Subcutaneous adipose tissue (tissue), 4 donors: ENCODE results near the gene EXOSC1. TPM values are rescaled to one million over a fixed set of nuclear protein-coding genes. Genes with fewer than 3 reads are reported as not detected.

Experiments used
- small RNA-seq: library from RNA; depleted of rRNA; stranded (forward); fragments of <200 nt; gene quantifications from one replicate; pipeline ENCODE3, GENCODE V24; 2016
- total RNA-seq, 4 donors: library from RNA; depleted of rRNA; stranded (reverse); fragments of >200 nt; gene quantifications; one replicate each; pipeline ENCODE4 v1.1.0, GENCODE V29; 2016
- TF ChIP-seq, protein P1 (sequence below): fragments of 450-650 bp; IDR thresholded peaks from one replicate; pipeline ENCODE4 v1.5.1; 2016; ENCODE audit warnings: low read depth, mild to moderate bottlenecking, control low read depth, antibody characterized with exemption, moderate library complexity

Gene EXOSC1
- total RNA-seq, 4 donors from 2014 or later: 20.5 to 25.8 (median 22.9) TPM

DNA sequence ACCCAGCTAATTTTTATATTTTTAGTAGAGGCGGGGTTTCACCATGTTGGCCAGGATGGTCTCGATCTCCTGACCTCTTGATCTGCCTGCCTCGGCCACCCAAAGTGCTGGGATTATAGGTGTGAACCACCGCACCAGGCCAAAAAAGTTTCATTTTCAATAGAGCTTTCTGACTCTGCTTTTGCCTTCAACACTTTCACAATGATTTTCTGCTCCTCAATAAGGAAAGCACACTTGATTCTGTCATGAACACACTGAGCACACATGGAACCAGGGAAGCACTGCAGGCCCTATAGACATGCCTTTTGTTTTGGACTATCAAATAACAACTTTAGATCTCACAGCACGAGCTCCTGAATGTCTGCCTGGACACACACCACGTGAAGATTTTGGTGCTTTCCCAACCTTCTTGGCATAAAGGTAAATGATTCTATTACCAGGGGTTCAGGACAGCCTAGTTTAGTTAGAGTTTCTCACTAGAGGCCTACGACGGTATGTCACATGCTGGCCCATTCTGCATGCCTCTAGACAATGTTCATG, 52.7 kb downstream of the EXOSC1 start:
- TF ChIP-seq, protein P1, sequence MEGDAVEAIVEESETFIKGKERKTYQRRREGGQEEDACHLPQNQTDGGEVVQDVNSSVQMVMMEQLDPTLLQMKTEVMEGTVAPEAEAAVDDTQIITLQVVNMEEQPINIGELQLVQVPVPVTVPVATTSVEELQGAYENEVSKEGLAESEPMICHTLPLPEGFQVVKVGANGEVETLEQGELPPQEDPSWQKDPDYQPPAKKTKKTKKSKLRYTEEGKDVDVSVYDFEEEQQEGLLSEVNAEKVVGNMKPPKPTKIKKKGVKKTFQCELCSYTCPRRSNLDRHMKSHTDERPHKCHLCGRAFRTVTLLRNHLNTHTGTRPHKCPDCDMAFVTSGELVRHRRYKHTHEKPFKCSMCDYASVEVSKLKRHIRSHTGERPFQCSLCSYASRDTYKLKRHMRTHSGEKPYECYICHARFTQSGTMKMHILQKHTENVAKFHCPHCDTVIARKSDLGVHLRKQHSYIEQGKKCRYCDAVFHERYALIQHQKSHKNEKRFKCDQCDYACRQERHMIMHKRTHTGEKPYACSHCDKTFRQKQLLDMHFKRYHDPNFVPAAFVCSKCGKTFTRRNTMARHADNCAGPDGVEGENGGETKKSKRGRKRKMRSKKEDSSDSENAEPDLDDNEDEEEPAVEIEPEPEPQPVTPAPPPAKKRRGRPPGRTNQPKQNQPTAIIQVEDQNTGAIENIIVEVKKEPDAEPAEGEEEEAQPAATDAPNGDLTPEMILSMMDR: no peak

- TF ChIP-seq, protein P1: no peak
Observed at GRCh38 chr10:97390091-97390490, 55.7 kb downstream of the EXOSC1 start.

DNA sequence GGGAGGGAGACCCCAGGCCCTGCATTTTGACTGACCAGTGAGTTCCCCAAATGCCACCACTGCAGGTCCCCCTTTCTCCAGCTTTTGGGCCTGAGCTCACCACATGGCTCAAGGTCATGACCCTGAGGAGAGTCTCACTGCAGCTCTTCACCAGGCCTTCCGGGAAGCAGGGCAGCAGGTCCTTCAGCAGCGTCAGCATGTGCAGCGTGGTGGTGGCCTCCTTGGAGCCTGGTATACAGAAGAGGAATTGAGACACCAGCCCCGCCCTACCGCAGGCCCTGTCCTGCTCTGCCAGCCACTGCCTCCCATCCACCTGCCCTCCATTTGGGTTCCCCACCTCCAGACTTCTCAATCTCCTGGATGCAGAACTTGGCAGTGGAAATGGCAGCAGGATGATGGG, 57.7 kb downstream of the EXOSC1 start:
- TF ChIP-seq, protein P1: no peak

Small RNA genes within 50 kb of the gene (small RNA-seq; reads per million reads assigned to genes)
- 0.49 reads per million for gene RF00019

Other genes with a start within 250 kb of the EXOSC1 start
- 10 to 100 TPM in 1 of 4 donors, 1 to 10 TPM in 3; 5.7 to 10.4 (median 9.2) TPM for gene ARHGAP19, start 153.4 kb downstream of the EXOSC1 start, total RNA-seq
- gene FRAT1, start 126.7 kb downstream of the EXOSC1 start, total RNA-seq: 10 to 100 TPM in 1 of 4 donors, 1 to 10 TPM in 3; 3.8 to 10.9 (median 6.6) TPM
- 10 to 100 TPM in 1 of 4 donors, 1 to 10 TPM in 3; 4.4 to 10.2 (median 9.4) TPM for gene FRAT2, start 111.3 kb downstream of the EXOSC1 start, total RNA-seq
- 10 to 100 TPM in 3 of 4 donors, 1 to 10 TPM in 1; 9.5 to 14.9 (median 14.3) TPM for gene RRP12, start 44.7 kb downstream of the EXOSC1 start, total RNA-seq
- 100 to 1,000 TPM; 143 to 155 (median 148) TPM for gene PGAM1, start 19.8 kb downstream of the EXOSC1 start, total RNA-seq
- 10 to 100 TPM; 18.1 to 22.0 (median 19.7) TPM for gene ZDHHC16, start 169 bp upstream of the EXOSC1 start, total RNA-seq
- 10 to 100 TPM; 57.6 to 87.8 (median 76.8) TPM for gene MMS19, start 52.4 kb upstream of the EXOSC1 start, total RNA-seq
- gene UBTD1, start 52.9 kb upstream of the EXOSC1 start, total RNA-seq: 10 to 100 TPM in 2 of 4 donors, 1 to 10 TPM in 2; 3.9 to 23.4 (median 12.4) TPM
- gene ANKRD2, start 126.8 kb upstream of the EXOSC1 start, total RNA-seq: not detected
- 10 to 100 TPM in 1 of 4 donors, 1 to 10 TPM in 3; 4.8 to 14.1 (median 7.2) TPM for gene HOGA1, start 138.4 kb upstream of the EXOSC1 start, total RNA-seq
- gene C10orf62, start 143.7 kb upstream of the EXOSC1 start, total RNA-seq: under 1 TPM in 2 of 4 donors, not detected in 2; 0.44 to 0.94 TPM
- gene MORN4, start 187.5 kb upstream of the EXOSC1 start, total RNA-seq: 1 to 10 TPM; 1.1 to 5.6 (median 3.7) TPM
- gene PI4K2A, start 194.7 kb upstream of the EXOSC1 start, total RNA-seq: 10 to 100 TPM; 14.1 to 35.9 (median 18.5) TPM
- gene AVPI1, start 241.2 kb upstream of the EXOSC1 start, total RNA-seq: 100 to 1,000 TPM in 1 of 4 donors, 10 to 100 TPM in 3; 29.5 to 107 (median 61.6) TPM